ENCODE data around the gene TMCO6.
"Not testable (repeated sequence)": the region's sequence is repeated elsewhere in the genome, so short reads cannot be mapped to it uniquely, and the experiment has no call there.

TMCO6 gene

DNA sequence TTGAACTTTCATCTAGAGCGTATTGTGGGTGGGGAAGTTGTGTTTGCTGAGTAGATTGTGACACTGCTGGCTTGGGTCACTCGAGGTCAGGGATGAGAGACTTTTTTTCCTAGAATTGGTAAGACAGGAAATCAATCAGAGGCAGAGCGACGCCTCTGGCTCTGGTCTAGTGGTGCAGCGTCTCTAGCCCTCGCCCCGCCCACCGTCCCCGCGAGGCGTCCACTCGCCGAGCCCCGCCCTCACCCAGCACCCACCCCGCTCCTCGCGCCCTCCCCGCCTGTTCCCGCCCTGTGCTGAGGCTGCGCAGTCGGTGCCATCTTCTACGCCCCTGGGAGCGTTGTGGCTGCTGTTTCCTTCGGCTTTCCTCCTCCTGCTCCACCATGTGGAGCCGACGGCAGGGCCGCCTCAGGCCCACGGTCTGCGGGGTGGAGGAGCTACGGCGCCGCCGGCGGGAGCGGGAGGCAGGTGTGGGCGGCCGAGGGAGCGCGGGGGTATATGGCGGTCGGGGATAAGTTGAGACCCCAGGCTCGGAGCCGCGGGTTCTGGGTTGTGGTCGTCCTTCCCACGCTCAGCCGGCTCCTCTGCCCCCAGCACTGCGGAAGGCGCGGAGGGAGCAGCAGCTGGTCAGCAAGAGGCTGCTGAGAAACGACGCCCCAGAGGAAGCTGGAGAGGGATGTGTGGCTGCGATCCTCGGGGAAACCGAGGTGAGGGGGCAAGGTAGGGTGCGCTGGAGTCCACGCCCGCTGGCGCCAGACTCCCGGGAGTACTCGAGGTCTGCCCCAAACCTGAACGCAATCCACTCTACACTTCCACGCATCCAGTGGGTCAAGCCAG is at the start of gene TMCO6:
TSS of gene TMCO6 (plus strand) at position 304 of the 834 bp plus-strand sequence. CDS start at position 381, 77 bp downstream.
- Histone ChIP-seq H3K27me3 (ENCODE audit: insufficient read depth, low read length) (no peaks in the 10 kb centered on the region), H3K4me3 (ENCODE audit: low read depth, low read length, poor library complexity, severe bottlenecking) (peak within 1 kb of the TSS; percentile 78), H3K9ac (ENCODE audit: low read length) (peak within 1 kb of the TSS; percentile 86), H3K4me2 (ENCODE audit: low read length) (peak within 1 kb of the TSS; percentile 91), H4K20me1 (ENCODE audit: insufficient read depth, low read length) (no peaks in the 10 kb centered on the region), H3K79me2 (ENCODE audit: insufficient read depth, low read length) (no peaks in the 10 kb centered on the region), H3K9me2 (ENCODE audit: low read depth, low read length) (no peaks in the 10 kb centered on the region), H2AFZ (ENCODE audit: low read length) (peak within 1 kb of the TSS; percentile 53), H3K4me1 (ENCODE audit: insufficient read depth, low read length, severe bottlenecking) (peaks cover 21% of the 10 kb centered on the region), H3K9me3 (ENCODE audit: low read length) (no peaks in the 10 kb centered on the region), H3K36me3 (ENCODE audit: insufficient read depth, low read length) (peaks cover 33% of the 10 kb centered on the region; the same call in 1 of the 2 replicates), H3F3A (ENCODE audit: insufficient read depth, low read length) (no peaks in the 10 kb centered on the region), H3K27ac (ENCODE audit: low read depth, low read length, poor library complexity, severe bottlenecking) (no peak within 1 kb of the TSS)
- no peak for TF ChIP-seq EZH2 (IDR thresholded peaks at IDR 0.05; ENCODE audit: borderline replicate concordance, low read length)
- TF ChIP-seq, protein P1, sequence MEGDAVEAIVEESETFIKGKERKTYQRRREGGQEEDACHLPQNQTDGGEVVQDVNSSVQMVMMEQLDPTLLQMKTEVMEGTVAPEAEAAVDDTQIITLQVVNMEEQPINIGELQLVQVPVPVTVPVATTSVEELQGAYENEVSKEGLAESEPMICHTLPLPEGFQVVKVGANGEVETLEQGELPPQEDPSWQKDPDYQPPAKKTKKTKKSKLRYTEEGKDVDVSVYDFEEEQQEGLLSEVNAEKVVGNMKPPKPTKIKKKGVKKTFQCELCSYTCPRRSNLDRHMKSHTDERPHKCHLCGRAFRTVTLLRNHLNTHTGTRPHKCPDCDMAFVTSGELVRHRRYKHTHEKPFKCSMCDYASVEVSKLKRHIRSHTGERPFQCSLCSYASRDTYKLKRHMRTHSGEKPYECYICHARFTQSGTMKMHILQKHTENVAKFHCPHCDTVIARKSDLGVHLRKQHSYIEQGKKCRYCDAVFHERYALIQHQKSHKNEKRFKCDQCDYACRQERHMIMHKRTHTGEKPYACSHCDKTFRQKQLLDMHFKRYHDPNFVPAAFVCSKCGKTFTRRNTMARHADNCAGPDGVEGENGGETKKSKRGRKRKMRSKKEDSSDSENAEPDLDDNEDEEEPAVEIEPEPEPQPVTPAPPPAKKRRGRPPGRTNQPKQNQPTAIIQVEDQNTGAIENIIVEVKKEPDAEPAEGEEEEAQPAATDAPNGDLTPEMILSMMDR (IDR thresholded peaks at IDR 0.05; ENCODE audit: low read length) = peak; percentile 70

DNA sequence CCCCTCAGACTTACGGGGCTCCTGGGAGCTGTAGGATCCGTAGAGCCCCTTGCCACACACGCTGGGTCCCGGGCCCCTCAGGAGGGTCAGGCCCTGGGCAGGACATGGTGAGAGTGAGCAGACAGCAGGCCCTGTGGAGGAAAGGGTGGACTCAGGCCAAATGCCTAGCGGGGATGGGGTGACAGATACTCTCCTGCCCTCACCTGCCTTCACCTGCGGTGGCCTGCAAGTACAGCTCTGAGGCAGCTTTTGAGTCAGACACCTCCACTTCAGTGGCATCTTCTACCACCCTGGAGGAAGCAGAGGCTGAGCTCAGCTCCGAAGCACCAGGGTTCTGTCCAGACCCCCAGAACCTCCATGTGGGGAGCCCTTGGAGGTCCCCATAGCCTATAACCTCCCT is 48.4 kb upstream of the TMCO6 start:
- Histone ChIP-seq H3K27me3 (ENCODE audit: insufficient read depth, low read length) (no peaks in the 10 kb centered on the region), H3K4me1 (ENCODE audit: insufficient read depth, low read length, severe bottlenecking) (no peaks in the 10 kb centered on the region), H3K9me2 (ENCODE audit: low read depth, low read length) (no peaks in the 10 kb centered on the region), H3K4me3 (ENCODE audit: low read depth, low read length, poor library complexity, severe bottlenecking) (no peak overlapping the region), H3K9ac (ENCODE audit: low read length) (no peak overlapping the region), H3K9me3 (ENCODE audit: low read length) (no peaks in the 10 kb centered on the region), H2AFZ (ENCODE audit: low read length) (no peak overlapping the region), H3K27ac (ENCODE audit: low read depth, low read length, poor library complexity, severe bottlenecking) (no peak overlapping the region), H4K20me1 (ENCODE audit: insufficient read depth, low read length) (no peaks in the 10 kb centered on the region), H3K4me2 (ENCODE audit: low read length) (no peak overlapping the region), H3F3A (ENCODE audit: insufficient read depth, low read length) (no peaks in the 10 kb centered on the region), H3K36me3 (ENCODE audit: insufficient read depth, low read length) (no peaks in the 10 kb centered on the region), H3K79me2 (ENCODE audit: insufficient read depth, low read length) (no peaks in the 10 kb centered on the region)
- no peak for TF ChIP-seq EZH2 (IDR thresholded peaks at IDR 0.05; ENCODE audit: borderline replicate concordance, low read length)

DNA sequence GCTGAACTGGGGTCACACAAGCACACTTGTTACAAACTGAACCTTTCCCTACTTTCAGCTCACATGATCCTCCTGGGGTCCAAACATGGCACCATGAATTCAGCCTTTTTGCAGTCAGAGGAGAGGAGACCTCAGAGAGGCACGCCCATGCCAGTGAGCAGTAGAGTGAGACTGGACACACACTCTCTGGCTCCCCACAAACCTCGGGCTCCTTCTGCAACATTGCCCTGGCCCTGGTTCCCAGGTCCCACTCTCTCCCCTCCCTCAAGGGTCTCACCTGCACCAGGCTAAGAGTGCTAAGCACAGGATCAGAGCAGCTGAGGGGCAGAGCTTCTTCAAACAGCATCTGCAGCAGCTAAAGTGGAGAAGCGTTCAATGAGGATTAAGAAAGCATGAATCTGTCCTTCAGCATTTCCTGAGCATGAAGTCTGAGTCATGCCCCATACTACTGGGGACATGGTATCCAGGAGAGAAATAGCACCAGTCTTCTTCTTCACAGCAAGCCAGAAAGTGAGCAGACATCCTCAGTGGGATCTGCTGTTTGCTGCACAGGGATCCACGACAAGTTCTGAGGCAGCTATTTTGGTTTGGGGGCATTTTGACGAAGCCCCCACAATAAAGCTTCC is 47.4 kb upstream of the TMCO6 start:
- H3K27me3 ChIP-seq (ENCODE audit: insufficient read depth, low read length) = no peaks in the 10 kb centered on the region
- no peak overlapping the region for H3K9ac ChIP-seq (ENCODE audit: low read length)
- H3K36me3 ChIP-seq (ENCODE audit: insufficient read depth, low read length) = no peaks in the 10 kb centered on the region
- TF ChIP-seq, protein P1 (IDR thresholded peaks at IDR 0.05; ENCODE audit: low read length) = no peak
- TF ChIP-seq EZH2 (IDR thresholded peaks at IDR 0.05; ENCODE audit: borderline replicate concordance, low read length) = no peak
- no peak overlapping the region for H3K27ac ChIP-seq (ENCODE audit: low read depth, low read length, poor library complexity, severe bottlenecking)
- H3F3A ChIP-seq (ENCODE audit: insufficient read depth, low read length) = no peaks in the 10 kb centered on the region
- no peak overlapping the region for H2AFZ ChIP-seq (ENCODE audit: low read length)
- no peaks in the 10 kb centered on the region for H3K9me2 ChIP-seq (ENCODE audit: low read depth, low read length)
- H3K4me3 ChIP-seq (ENCODE audit: low read depth, low read length, poor library complexity, severe bottlenecking) = no peak overlapping the region
- no peaks in the 10 kb centered on the region for H3K79me2 ChIP-seq (ENCODE audit: insufficient read depth, low read length)
- no peak overlapping the region for H3K4me2 ChIP-seq (ENCODE audit: low read length)
- H4K20me1 ChIP-seq (ENCODE audit: insufficient read depth, low read length) = no peaks in the 10 kb centered on the region
- H3K9me3 ChIP-seq (ENCODE audit: low read length) = no peaks in the 10 kb centered on the region
- H3K4me1 ChIP-seq (ENCODE audit: insufficient read depth, low read length, severe bottlenecking) = no peaks in the 10 kb centered on the region

DNA sequence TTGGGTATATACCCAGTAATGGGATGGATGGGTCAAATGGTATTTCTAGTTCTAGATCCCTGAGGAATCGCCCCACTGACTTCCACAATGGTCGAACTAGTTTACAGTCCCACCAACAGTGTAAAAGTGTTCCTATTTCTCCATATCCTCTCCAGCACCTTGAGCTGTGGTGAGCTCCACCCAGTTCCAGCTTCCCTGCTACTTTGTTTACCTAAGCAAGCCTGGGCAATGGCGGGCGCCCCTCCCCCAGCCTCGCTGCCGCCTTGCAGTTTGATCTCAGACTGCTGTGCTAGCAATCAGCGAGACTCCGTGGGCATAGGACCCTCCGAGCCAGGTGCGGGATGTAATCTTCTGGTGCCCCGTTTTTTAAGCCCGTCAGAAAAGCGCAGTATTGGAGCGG is 46.2 kb upstream of the TMCO6 start:
- H3K4me3 ChIP-seq (ENCODE audit: low read depth, low read length, poor library complexity, severe bottlenecking); H2AFZ ChIP-seq (ENCODE audit: low read length); H3K79me2 ChIP-seq (ENCODE audit: insufficient read depth, low read length); H3K4me2 ChIP-seq (ENCODE audit: low read length); H3K9ac ChIP-seq (ENCODE audit: low read length); H3K4me1 ChIP-seq (ENCODE audit: insufficient read depth, low read length, severe bottlenecking); H3K27ac ChIP-seq (ENCODE audit: low read depth, low read length, poor library complexity, severe bottlenecking); H3F3A ChIP-seq (ENCODE audit: insufficient read depth, low read length); H3K36me3 ChIP-seq (ENCODE audit: insufficient read depth, low read length); H3K9me2 ChIP-seq (ENCODE audit: low read depth, low read length); H3K9me3 ChIP-seq (ENCODE audit: low read length); H4K20me1 ChIP-seq (ENCODE audit: insufficient read depth, low read length); H3K27me3 ChIP-seq (ENCODE audit: insufficient read depth, low read length): not testable (repeated sequence)
